Measurements from ENCODE around the gene SULT2B1. TPM values are rescaled to one million over a fixed set of nuclear protein-coding genes. Genes with fewer than 3 reads are reported as not detected.

The SULT2B1 gene
- total RNA-seq, 1 donor from 2014 or later, result 0.82 TPM

DNA sequence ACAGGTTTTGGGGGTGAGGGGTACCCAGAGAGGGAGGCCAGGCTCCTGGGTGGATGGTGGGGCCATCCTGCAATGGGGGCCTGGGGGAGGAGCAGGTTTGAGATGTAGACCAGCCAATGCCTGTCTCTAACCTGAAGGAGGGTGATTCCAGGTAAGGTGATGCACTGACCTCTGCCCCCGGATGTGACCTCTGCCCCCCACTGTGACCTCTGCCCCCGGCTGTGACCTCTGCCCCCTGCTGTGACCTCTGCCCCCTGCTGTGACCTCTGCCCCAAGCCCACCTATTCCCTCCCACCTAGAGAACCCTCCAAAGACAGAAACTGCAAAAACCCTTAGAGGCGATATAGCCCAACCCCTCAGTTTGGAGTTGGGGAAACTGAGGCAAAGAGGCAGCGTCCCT is 44.3 kb downstream of the SULT2B1 start:
- DNase-seq (ENCODE audit: low spot score in 2 of 2) (peak in 1 of 2 donors; percentile 10), FAIRE-seq (no peak)

- no peak for FAIRE-seq
- peak in 1 of 2 donors; percentile 11 for DNase-seq (ENCODE audit: low spot score in 2 of 2)
These were observed 44.9 kb downstream of the SULT2B1 start for GRCh38 chr19:48596679-48597465.

DNA sequence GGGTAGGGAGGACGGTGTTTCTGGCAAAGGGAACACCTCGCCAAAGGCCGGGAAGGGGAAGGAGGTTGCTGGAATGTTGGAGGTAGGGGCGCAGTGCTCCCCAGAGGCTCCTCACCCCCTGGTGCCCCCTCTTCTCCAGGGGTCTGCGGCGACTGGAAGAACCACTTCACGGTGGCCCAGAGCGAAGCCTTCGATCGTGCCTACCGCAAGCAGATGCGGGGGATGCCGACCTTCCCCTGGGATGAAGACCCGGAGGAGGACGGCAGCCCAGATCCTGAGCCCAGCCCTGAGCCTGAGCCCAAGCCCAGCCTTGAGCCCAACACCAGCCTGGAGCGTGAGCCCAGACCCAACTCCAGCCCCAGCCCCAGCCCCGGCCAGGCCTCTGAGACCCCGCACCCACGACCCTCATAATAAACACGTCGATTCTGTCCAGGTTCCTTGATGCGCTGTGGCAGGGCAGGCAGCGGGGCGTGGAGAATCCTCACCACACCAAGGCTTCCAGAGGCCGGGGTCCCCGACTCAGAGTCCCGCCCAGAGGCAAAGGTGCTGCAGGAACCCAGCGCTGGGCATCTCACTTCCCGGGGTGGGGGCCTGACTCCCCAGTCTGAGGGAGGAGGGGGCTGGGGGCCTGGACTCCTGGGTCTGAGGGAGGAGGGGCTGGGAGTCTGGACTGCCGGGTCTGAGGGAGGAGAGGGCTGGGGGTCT is 47.2 kb downstream of the SULT2B1 start:
- FAIRE-seq (no peak), DNase-seq (ENCODE audit: low spot score in 2 of 2) (no peak)

DNA sequence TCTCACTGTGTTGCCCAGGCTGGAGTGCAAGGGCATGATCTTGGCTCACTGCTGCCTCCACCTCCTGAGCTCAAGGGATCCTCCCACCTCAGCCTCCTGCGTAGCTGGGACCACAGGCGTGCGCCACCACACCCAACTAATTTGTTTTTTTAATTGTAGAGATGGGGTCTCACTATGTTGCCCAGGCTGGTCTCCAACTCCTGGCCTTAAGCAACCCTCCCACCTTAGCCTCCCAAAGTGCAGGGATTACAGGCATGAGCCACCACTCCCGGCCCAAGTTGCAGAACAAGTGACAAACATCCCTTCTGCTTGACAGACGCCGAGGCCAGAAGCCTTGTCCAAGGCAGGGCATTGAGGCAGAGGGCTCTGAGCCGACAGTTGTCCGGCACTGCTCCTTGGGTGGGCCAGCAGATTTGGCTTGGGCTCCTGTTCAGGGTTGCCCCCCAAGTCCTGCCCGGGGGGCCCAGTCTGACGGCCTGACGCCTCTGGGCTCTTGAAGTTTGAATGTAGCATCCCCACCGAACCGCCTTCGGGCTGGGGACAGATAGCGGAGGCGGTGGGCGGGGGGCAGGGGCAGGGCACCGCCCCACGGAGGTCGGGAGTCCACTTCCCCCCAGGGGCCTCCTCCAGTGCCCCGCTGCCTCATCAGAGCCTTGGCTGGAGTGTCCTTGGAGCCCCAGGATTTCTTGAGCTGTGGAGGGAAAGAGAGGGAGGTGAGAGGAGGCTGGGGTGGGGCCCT is 48.9 kb downstream of the SULT2B1 start:
- FAIRE-seq (no peak), DNase-seq (ENCODE audit: low spot score in 2 of 2) (no peak)

DNA sequence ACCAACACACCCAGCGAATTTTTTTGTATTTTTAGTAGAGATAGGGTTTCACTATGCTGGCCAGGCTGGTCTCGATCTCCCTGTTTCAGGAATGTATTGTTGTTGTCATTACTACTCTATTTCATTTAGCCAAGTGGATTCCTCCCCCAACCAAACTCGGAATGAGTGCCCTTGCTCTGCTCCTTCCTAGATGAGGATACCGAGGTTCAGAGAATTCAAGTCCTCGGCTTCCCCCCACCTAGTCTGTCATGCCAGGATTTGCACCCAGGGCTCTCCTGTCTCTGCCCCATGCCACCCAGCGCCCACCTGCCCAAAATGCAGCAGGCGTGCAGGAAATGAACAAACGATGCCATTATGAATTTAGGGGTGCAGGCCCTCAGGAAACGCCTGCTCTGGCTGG is 51.0 kb downstream of the SULT2B1 start:
- no peak for FAIRE-seq
- DNase-seq (ENCODE audit: low spot score in 2 of 2), result no peak

DNA sequence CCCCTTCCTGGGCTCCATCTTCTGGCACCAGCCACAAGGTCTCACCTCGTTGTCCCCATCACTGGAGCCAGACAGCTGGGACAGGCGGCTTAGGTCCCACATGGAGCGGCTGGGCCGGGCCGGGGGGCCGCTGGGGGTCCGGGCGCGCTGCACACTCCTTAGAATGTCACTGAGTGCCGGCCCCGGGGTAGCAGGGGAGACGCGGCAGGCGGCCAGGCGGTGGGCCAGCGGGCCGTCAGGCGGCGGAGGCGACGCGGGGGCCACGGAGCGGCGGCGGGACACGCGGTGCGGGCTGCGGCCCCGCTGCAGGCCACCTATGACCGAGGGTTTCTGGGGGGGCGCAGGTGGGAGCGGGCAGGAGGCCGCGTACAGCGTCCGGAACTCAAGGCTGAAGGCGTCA is 51.5 kb downstream of the SULT2B1 start:
- no peak for FAIRE-seq
- DNase-seq (ENCODE audit: low spot score in 2 of 2), result no peak

DNA sequence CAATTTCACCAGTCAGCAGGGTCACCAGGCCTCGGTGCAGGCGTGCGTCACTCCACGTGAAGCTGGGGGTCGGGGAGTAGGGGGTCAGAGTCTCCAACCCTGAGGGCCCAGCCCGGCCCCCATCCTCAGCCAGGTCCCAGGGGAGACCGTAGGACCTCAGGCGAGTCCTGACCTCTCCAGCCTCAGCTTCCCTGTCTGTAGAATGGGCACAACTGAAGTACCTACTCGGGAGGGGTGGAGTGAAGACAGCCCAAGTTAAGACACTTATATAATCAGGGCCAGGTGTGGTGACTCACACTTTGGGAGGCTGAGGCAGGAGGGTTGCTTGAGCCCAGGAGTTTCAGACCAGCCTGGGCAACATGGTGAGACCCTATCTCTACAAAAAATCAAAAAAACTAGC is 51.9 kb downstream of the SULT2B1 start:
- no peak for DNase-seq (ENCODE audit: low spot score in 2 of 2)

DNA sequence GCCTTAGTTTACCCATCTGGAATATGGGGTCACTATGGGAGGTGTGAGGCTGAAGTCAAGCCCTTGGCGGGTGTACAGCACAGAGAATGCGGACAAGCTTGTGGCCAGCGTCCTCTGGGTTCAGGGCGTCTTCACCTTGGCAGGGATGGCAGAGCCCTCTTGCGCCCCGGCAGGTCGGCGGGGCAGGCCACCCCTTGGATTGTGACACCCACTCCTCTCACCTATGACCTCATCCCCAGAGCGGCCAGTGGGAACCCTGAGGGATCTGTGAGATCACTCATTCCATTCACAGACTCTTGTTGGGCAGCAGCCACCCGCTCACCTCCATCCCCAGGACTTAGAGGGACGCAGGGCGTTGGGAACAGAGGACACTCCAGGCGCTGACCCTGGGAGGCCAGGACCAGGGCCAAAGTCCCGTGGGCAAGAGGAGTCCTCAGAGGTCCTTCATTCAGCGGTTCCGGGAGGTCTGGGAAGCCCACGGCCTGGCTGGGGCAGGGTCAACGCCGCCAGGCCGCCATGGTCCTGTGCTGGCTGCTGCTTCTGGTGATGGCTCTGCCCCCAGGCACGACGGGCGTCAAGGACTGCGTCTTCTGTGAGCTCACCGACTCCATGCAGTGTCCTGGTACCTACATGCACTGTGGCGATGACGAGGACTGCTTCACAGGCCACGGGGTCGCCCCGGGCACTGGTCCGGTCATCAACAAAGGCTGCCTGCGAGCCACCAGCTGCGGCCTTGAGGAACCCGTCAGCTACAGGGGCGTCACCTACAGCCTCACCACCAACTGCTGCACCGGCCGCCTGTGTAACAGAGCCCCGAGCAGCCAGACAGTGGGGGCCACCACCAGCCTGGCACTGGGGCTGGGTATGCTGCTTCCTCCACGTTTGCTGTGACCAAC is 54.7 kb downstream of the SULT2B1 start, which contains the start of gene SPACA4:
Gene SPACA4, plus strand, starts transcription at position 280 of the 896 bp plus-strand sequence. Its CDS starts 237 bp downstream, at position 517.
- DNase-seq (ENCODE audit: low spot score in 2 of 2) (no peak), FAIRE-seq (no peak)

More for the DNA sequence above, 51.9 kb downstream of the SULT2B1 start:
- FAIRE-seq, result no peak

- no peak for FAIRE-seq
These were observed 55.4 kb downstream of the SULT2B1 start for GRCh38 chr19:48607359-48607755.

GRCh38 chr19:48608798-48609263 is 56.9 kb downstream of the SULT2B1 start:
- peak in 1 of 2 donors; percentile 75 for DNase-seq (ENCODE audit: low spot score in 2 of 2)
- FAIRE-seq, result no peak

More at GRCh38 chr19:48607359-48607755, 55.4 kb downstream of the SULT2B1 start:
- DNase-seq (ENCODE audit: low spot score in 2 of 2), result no peak

GRCh38 chr19:48609571-48610108 is 57.7 kb downstream of the SULT2B1 start:
- DNase-seq (ENCODE audit: low spot score in 2 of 2) (no peak), FAIRE-seq (no peak)

GRCh38 chr19:48611872-48612271 is 59.9 kb downstream of the SULT2B1 start:
- no peak for DNase-seq (ENCODE audit: low spot score in 2 of 2)
- no peak for FAIRE-seq

GRCh38 chr19:48613024-48613851 is 61.3 kb downstream of the SULT2B1 start:
- FAIRE-seq, result no peak
- DNase-seq (ENCODE audit: low spot score in 2 of 2), result peak in 1 of 2 donors; percentile 44

DNA sequence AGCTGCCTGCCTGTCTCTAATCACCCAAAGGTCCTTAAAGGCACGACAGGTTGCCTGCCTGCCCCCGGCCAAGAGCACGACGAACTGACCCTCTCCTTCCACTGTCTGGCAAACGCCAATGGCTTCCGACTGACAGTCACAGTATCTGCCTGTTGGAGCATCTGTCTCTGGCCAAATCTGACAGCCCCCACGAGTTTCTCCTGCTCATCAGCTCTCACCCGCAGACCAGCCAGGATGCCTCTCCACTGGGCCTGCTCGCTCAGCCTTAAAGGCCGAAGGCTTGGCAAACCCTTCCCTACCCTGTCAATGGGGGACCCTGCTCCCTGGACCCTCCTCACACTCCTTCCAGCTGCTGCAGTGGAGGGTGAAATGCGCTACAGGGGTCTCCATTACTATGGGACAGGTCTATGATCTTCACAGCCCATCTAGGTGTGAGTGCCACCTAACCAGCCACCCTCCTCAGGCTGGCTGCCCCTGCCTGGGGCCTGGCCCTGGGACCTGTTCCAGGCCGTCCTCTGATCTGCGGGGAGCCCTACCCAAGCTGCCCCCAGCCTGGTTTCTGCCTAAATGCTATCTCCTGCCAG is 62.0 kb downstream of the SULT2B1 start:
- no peak for FAIRE-seq
- no peak for DNase-seq (ENCODE audit: low spot score in 2 of 2)

- FAIRE-seq (no peak), DNase-seq (ENCODE audit: low spot score in 2 of 2) (no peak)
These were observed 62.7 kb downstream of the SULT2B1 start, which contains the start of gene FAM83E for GRCh38 chr19:48614436-48615230. FAM83E (minus strand) TSS chr19:48615076; CDS start chr19:48613372, 1,704 bp downstream.

DNA sequence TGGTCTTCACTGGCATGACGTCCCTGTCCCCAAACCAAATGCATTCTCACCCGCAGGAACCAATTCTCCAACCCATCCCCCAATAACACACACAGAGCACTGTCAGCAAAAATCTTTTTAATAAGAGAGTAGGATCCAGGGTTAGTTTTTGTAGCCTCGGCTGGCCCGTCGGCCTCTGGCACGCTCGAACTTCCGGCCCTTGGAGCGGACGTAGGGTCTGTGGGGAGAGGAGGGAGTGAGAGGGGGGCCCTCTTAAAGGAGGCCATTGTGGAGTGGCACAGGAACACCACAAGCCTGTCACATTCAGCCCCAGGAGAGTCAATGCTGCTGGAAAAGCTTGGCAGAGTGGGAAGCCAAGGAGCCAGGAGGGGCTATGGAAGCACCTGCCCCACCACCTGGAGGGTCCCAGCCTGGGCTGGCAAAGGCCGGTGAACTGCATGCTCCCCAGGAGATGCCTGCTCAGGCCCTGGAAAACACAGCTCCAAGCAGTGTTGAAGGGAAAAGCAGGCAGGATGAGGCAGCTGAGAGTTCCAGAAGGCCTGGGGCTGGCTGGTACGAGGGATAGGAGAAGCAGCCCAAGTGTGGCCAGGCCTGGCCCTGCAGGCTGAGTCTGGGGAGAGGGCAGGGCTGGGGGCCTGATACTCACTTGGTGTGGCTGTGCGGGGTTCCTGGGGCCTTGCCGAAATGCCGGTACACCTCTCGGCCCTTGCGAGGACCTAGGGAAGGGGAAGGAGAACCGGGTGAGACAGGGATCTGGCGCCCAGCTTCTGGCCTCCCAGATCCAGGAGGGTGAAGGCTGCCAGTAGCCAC is 63.5 kb downstream of the SULT2B1 start:
- DNase-seq (ENCODE audit: low spot score in 2 of 2), result no peak
- no peak for FAIRE-seq
